ENCODE measurements around the gene CDC40.

Gene CDC40

DNA sequence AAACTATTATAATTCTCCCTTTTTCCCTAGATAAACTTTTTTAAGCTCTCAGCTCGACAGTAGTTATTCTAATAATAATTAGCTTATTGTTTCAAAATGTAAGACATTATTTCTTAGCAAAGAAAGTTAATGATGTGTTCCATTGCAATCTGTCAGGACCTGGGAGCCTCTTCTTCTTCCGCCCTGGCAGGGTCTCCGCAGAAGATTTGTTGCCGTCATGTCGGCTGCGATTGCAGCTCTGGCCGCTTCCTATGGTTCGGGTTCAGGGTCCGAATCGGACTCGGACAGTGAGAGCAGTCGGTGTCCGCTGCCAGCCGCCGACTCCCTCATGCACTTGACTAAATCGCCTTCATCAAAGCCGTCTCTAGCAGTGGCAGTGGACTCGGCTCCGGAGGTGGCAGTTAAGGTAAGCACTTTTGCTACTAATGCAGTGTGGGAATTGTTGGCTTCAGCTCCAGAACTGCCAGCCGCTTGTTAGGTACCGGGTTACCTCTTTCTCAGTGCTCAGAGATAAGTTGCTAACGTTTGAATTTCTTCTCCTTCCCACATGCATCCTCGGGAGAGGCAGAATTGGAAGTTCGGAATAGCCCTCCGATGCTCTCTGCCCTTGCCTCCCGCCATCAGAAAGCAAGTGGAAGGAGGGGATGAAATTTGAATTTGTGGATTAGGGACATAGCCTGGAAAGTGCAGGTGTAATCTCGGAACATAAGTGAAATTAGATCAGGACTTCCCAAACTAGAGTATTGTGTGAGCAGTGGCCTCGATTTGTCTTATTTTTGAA, at the start of gene CDC40:
TSS of gene CDC40 (plus strand) at position 200 of the 781 bp plus-strand sequence. CDS start at position 218, 18 bp downstream.
- in situ Hi-C loops (cut with HindIII; ENCODE audit: low sequenced_read_pairs), result no loop called here

DNA sequence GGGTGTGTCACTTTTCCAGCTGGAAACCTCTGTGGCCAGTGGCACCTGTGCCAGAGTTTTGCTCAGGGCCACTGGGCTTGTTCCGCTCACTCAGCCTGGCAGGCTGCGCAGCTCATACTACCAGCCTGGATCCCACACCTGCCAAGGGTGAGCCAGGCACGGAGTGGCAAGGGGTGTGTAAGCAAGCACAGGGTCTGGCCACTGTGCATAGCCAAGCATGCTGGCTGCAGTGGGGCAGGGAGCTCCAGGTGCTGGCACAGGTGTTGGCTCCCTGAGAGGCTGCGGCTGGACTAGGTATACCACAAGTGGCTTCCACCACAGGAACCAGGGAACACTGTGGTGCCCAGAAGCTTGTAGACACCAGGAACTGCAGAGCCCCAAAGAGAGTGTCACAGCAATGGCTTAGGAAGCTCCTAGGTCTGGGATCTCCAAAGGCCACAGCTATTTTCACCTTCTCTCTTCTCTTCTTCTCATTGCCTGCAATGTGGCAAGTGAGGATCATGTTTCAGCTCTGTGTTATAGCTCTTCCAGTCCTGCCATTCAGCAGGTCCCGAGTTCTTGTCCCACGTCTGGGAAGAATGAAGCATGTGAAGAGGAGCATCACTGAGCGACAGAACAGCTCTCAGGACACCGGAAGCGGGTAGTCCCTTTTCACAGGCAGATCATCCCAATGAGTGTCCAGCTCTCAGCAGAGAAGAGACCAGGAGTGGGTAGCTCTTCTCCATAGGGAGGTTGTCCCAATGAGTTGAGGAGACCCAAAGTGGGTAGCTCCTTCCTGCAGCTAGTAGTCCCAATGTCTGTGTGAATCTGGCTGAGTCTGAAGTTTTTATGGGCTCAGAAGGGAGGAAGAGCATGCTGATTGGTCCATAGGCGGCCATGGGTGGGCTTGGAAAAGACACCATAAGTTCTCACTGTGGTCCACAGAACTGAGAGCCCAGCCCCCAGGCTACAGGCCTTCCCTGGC, 42.0 kb upstream of the CDC40 start:
- in situ Hi-C loops (cut with HindIII; ENCODE audit: low sequenced_read_pairs), result no loop called here

DNA sequence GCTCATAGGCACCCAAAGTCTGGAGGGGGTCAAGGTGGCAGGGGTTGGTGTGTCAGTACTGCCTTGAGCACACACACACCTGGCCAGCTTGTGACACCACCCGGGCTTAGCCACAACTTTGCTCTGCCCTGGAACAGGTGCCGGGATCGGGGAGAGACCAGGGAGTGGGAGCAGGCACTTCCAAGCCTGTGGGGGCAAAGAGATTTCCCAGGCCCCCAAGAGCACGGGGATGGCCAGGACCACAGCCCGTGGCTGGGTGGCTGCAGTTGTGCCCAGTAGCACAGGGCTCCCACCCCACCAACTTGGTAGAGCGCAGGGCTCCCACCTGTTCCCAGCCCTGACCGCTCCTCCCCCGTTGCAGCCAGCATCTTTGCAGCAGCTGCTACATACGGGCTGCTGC, 41.2 kb upstream of the CDC40 start:
- in situ Hi-C loops (cut with HindIII; ENCODE audit: low sequenced_read_pairs), result no loop called here

DNA sequence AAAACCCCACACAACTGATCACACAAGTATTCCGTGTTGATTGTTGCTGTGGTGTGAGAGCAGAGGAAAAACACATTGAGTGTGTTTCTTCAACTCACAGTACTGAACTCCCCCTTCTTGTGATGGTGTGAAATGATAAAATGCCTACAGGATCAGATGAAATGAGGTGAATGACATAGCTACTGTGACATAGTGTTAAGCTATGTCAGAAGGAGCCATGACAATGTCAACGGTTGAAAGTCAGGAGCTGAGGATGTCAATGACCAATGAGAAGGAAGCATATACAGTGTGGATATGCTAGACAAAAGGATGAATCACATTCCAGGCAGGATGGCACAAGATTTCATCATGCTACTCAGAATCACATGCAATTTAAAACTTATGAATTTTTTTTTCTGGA, 39.6 kb upstream of the CDC40 start:
- in situ Hi-C loops (cut with HindIII; ENCODE audit: low sequenced_read_pairs), result no loop called here

DNA sequence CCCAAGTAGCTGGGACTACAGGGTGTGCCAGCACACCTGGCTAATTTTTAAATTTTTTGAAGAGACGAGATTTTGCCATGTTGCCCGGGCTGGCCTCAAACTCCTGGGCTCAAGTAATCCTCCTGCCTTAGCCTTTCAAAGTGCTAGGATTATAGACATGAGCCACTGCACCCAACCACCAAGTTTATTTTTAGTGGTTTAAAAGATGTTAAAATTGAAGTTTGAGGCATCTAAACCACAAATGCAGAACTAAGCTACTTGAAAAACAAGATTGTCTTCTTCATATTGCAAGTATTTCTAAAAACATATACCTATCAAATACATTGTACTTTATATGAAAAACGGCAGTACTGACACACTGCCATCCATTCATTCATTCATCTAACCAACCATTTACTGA, 32.4 kb upstream of the CDC40 start:
- in situ Hi-C loops (cut with HindIII; ENCODE audit: low sequenced_read_pairs), result no loop called here

DNA sequence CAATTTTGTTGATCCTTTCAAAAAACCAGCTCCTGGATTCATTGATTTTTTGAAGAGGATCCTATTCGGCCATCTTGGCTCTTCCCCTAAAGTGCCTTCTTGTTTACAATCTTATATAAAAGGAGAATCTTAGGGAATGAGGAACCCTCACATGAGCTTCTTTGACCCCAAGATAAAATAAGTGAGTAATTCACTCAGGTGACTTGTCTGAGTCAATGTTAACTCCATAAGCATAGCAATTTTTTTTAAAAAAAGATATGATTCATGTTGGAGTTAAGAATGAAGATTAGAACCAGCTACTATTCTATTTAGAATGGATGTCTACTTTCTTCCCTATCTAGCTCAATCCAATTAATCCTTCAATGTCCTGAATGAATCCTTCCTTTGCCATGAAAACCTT, 21.7 kb upstream of the CDC40 start:
- in situ Hi-C loops (cut with HindIII; ENCODE audit: low sequenced_read_pairs), result no loop called here

DNA sequence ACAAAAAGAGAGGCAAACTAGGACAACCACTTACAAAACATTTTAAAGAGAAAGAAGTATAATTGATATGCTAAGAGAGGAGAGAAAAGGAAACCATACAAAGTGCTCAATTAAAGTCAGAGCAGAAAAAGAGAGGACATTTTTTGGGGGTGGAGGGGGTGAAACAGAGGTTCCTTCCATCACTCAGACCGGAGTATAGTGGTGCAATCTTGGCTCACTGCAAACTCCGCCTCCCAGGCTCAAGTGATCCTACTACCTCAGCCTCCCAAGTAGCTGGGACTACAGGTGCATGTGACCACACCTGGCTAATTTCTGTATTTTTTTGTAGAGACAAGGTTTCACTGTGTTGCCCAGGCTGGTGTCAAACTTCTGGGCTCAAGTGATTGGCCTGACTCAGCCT, 10.1 kb upstream of the CDC40 start:
- in situ Hi-C loops (cut with HindIII; ENCODE audit: low sequenced_read_pairs), result no loop called here

DNA sequence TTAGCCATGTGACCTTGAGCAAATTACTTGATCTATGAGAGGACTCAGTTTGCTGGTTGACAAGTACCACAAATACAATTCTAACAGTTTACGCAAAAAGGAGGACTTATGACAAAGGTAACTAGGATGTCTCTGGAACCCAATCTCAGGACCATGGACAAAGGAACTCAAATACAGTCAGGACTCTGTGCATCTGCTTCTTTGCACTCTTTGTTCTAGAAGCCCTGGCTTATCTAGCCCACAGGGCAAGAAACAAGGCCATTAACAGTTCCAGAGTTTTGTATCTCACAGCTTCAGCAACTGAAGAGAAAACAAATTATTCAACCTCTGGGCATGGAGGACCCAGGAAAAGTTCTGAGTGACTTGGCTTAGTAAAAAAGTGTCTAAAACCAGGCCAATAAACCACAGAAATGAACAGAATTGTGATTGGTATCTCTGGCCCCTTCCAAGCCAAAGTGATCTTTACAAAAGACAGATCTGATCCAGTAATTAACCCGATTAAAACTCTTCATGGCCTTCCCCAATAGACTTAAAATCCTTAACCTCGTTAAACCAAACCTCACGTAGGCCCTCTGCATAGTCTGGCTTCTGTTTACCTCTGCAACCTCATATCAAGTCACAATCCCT, 6.6 kb upstream of the CDC40 start:
- in situ Hi-C loops (cut with HindIII; ENCODE audit: low sequenced_read_pairs), result no loop called here

DNA sequence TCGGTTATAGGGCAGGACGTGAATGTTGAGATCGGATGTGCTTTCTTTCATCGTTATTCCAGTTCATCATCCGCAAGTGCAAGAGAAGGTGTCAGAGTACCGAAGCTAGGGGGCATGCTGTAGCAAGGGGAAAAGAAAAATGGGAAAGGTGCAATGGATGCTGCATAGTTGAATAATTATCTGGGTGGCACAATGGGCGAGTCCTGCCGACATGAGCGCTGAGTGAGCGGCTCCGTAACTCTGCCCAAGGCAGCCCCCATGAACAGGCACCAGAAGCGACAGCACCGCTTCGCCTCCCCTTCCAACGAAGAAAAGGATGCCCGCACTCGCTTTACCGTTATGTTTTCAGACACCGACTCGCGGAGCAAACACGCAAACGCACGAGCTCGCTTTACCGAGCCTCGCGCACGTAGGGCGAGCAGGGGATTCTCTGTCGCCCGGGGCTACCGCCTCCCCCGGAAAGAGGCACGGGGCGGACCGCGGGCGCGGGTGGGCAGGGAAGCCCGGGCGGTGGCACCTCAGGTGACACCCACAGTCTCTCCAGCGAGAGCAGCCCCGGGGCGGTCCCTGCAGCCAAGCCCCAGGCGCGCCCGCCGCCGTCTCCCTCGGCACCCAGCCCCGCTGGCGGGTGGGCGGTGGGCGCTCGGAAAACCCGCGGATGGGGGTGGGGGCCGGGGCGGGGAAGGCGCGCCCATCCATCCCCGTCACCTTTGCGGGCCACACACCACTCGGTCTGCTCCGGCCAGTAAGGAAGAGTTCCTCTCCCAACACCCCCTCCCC, 1.4 kb upstream of the CDC40 start:
- in situ Hi-C loops (cut with HindIII; ENCODE audit: low sequenced_read_pairs), result no loop called here

DNA sequence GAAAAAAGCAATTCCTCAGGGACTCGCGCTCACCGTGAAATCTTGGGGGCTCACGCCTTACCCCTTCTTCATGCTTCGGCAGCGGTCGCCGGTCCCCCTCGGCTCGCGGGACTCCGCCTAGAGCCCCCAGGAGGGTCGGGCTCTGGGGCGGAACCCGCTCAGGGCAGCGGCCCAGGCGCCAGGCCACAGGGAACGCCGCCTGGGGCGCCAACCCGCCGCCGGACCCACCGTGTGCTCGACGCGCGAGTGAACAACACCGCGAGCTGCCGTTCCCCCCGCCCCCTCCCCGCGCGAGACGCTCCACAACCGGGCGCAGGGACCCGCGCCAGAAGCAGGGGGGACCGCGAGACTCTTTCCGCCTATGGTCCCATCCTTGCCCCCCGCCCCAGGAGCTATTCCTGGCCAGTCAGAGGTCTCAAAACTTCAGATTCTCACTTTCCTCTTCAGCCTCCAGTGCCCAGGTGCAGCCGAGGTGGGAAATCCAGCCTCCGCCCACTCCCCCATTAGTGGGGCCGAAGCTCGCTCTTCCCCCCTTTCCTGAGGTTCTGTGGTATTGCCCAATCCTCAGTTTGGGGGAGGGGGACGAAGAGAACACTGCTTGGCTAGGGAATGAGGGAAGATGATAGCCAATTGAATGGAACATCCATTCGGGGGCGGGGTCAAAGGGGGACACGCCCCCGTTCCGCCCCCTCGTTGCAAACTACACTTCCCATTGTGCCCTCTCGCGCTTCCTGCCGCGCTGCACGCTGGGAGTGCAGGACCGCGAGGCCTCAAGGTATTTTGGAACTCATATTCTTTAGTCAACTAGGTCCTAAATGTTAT, 610 bp upstream of the CDC40 start, which contains the start of gene WASF1:
TSS of gene WASF1 (minus strand) at position 265 of the 822 bp plus-strand sequence. CDS start 52,069 bp downstream, outside the sequence.
- in situ Hi-C loops (cut with HindIII; ENCODE audit: low sequenced_read_pairs), result no loop called here

DNA sequence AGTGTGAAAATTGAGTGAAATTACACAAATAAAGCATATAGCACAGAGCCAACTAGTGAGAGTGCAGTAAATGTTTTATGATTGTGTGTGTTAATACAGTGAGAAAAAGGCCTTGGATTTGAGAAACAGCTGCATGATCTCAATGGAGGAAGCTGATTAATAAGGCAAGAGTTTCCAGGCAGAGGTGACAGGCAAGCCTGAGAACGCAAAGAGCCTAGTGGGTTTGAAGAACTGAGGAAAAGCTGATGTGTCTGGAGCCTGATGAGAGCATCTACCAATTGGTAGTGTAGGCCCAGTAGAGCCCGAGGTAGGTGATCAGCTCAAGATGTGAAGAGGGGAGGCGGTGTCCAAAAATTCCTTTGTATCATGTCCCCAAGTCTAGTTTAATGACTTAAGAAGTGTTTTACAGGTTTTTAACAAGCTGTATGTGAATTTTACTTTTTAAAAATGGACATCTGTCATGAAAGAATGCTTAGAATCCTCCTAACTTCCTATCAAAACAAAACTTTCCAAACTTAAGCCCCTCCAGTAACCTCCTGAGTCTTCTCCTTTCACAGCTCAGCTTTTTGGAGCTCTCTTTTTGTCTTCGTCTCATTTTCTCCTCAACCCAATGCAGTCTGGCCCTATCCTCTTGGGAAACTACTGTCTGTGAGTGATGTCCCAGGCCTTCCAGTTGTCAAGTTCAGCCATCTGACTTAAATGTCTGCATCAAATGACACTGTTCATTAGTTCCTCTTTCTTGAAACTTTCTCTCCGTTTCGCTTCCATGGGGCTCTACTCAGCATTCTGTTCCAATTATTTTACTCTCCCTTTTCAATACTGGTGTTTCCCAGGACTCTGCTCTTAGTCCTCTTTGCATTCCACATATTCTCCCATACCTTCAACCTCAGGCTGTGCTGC, 1.2 kb downstream of the CDC40 start:
- in situ Hi-C loops (cut with HindIII; ENCODE audit: low sequenced_read_pairs), result no loop called here

DNA sequence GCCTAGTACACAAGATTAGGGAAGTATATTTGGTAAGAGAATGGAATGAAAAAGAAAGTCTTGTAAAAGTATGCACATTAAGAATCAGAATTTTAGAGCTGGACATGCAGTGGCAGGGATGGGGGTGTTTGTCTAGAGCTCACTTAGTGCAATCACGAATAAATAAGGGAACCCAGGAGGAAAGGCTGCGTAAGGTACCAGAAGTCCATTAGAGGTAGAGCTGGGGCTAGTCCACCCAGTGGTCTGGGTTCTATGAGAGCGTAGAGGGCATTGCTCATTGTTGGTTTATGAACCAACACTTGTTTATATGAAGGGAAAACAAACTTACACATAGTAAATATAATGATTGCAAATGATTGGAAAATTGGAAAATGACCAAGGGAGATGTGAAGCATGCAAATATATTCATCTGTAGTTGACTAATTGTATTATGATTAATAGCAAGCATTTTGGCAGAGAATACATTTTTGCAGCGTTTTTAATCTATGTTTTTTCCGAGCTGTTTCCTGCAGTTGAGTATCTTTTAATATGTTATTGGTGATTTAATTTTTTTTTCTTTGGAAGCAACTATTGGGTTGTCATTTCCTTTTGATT, 3.2 kb downstream of the CDC40 start:
- in situ Hi-C loops (cut with HindIII; ENCODE audit: low sequenced_read_pairs), result no loop called here

DNA sequence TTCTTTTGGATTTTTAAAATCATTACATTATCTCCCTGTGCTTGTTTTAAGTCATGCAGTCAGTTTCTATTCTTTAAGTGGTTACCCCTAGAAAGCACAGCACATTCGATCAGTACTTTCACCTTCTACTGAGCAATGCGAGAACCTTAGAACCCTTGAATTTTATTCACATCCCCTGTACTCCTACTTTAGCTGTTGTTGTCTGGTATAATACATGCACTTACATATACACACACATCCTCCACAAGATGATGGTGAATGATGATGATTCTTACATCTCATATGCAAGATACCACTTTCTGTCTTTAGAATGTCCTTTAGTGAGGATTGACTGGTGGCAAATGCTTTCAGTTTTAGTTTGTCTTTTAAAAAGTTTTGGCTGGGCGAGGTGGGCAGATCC, 5.7 kb downstream of the CDC40 start:
- in situ Hi-C loops (cut with HindIII; ENCODE audit: low sequenced_read_pairs), result no loop called here

DNA sequence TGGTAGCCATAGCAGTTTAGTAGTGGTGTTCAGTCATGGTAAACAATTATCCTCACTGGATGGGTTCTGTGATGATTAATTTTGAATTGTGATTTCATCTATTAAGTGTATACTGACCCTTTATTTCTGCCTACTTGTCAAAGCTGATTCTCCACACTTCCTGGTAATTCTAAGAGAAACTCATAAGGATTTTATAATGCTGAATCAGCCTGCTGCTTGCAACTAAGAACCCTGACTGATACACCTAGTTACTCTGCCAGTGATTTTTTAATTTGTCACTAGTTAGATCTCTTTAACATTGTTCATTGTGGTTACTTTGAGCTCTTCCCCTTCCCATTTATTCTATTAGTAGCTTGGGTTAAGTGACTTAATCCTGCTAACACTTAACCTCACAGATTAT, 8.6 kb downstream of the CDC40 start:
- in situ Hi-C loops (cut with HindIII; ENCODE audit: low sequenced_read_pairs), result no loop called here

DNA sequence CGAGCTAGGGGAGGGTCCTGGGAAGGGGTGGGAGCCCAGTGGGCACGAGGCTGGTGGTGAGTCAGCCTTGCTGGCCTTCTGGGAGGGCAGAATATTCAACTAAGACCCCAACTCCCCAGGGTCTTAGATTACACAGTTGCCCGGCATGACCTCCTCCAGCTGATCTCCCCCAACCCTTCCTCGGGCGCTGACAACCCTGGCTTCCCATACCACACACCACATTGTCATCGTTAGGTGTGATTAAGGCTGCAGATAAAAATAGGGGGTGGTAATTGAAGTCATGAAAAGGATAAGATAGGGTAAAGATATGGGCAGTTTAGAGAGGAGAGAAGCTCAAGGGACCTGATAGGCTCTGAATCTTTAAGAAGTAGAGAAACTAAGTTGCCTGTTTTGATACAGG, 10.5 kb downstream of the CDC40 start:
- in situ Hi-C loops (cut with HindIII; ENCODE audit: low sequenced_read_pairs), result no loop called here

DNA sequence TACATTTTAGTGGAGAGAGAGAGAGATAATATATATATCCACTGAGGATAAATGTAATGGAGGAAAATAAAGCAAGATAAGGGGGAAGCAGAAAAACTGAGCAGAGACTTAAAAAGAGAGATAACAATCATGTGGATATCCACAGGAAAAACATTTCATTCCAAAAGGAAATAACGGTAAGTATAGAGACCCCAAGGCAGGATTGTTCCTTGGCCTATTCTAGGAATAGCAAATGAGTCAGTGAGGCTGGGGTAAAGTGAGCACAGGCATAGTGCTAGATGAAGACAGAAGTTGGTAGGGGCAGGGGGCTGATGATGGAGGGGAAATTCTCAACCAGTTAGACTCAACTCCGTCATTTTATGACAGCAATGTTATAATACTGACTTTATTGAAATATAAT, 11.2 kb downstream of the CDC40 start:
- in situ Hi-C loops (cut with HindIII; ENCODE audit: low sequenced_read_pairs), result no loop called here

DNA sequence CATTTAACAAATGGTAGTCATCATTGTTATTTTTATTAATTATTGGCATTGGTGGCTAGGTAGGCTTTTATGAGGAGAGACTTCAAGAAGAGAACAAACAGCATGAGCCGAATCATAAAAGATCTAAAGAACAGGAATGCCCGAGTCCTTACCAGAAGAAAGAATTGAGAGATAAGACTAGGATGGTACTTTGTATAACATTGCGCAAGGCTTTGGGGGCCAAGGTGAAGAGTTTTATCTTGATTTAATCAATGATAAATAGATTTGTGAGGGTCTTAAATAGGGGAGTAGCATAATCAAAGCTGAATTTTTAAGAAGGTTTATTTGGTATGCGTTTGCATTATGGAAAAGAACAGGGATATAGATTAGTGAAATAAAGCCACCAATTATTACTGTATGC, 15.4 kb downstream of the CDC40 start:
- in situ Hi-C loops (cut with HindIII; ENCODE audit: low sequenced_read_pairs), result no loop called here

DNA sequence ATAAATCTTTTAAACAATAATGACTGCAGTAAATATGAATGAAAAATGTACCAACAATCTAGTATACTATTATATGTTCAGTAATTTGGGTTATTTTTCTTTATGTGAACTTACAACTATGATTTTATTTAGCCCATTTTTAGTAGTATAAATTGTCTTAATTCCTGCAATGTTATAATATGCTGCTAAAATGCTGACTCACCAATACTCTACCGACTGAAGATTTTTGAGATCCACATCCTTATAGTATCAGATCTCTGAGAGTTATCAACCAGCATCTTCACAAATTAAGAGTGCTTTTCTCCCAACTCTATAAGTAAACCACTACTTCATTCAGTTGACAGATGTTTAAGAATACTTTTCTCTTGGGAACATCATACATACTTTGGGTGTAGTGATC, 16.6 kb downstream of the CDC40 start:
- in situ Hi-C loops (cut with HindIII; ENCODE audit: low sequenced_read_pairs), result no loop called here
